Spinal cord (tissue), 10 donors: Measurements from ENCODE around the gene ADAM19. TPM values are rescaled to one million over a fixed set of nuclear protein-coding genes. Genes with fewer than 3 reads are reported as not detected.

Experiments
- DNase-seq, 6 donors: peaks; one replicate each; pipeline versions ENCODE4 v3.0.0 to v3.0.0-alpha.2; 2013 to 2015; ENCODE audit warnings: low spot score in 6 of 6, low read depth in 4 of 6
- H3K27ac ChIP-seq: one replicate; pipeline ENCODE4 v1.5.1; 2013; ENCODE audit warnings: low read depth, low read length, control low read depth
- H3K27me3 ChIP-seq: one replicate; pipeline ENCODE4 v1.6.1; 2013; ENCODE audit warnings: low read length; ENCODE audit not compliant: control insufficient read depth, insufficient read depth
- H3K36me3 ChIP-seq: one replicate; pipeline ENCODE4 v1.6.1; 2013; ENCODE audit warnings: low read length; ENCODE audit not compliant: control insufficient read depth, insufficient read depth
- H3K4me1 ChIP-seq: one replicate; pipeline ENCODE4 v1.6.1; 2013; ENCODE audit warnings: low read length; ENCODE audit not compliant: control insufficient read depth, insufficient read depth
- H3K4me3 ChIP-seq: one replicate; pipeline ENCODE4 v1.5.1; 2013; ENCODE audit warnings: low read depth, low read length, control low read depth
- H3K9me3 ChIP-seq: one replicate; pipeline ENCODE4 v1.6.1; 2013; ENCODE audit warnings: low read length; ENCODE audit not compliant: control insufficient read depth, insufficient read depth
- WGBS: methylation state at CpG from one replicate; pipeline ENCODE4 v1.1.5; 2013; ENCODE audit warnings: missing lambda C conversion rate; ENCODE audit not compliant: insufficient coverage; 5-methylcytosine and 5-hydroxymethylcytosine counted together
- polyA plus RNA-seq, 2 donors: library from polyadenylated mRNA; unstranded; fragments of 120-200 nt; gene quantifications; one replicate each; pipeline ENCODE4 v1.2.1, GENCODE V29; 2013; ENCODE audit not compliant: insufficient read length in 2 of 2
- total RNA-seq, 2 donors: library from RNA; depleted of rRNA in 1 of 2; stranded (reverse); fragments of 120-200 nt in 1 of 2; fragments of >200 nt in 1 of 2; gene quantifications; one replicate each; pipeline versions ENCODE4 v1.2.3 to v1.2.4, GENCODE V29; 2013 to 2014
- donor health status: healthy.

ADAM19 gene
- total and polyA plus RNA-seq, 4 donors, result 11.7 to 16.2 (median 15.8) TPM

GRCh38 chr5:157471709-157472108 lies 103.9 kb downstream of the ADAM19 start:
- WGBS, result no CpG with 5 or more reads among the region's 1 CpG
- H3K4me3 ChIP-seq, result no peak overlapping the region
- no peaks in the 10 kb centered on the region for H3K9me3 ChIP-seq
- H3K4me1 ChIP-seq, result no peaks in the 10 kb centered on the region
- no peak overlapping the region for H3K27ac ChIP-seq
- no peaks in the 10 kb centered on the region for H3K27me3 ChIP-seq
- H3K36me3 ChIP-seq, result no peaks in the 10 kb centered on the region
- no peak for DNase-seq

- no peak overlapping the region for H3K27ac ChIP-seq
- DNase-seq, result peak in 1 of 6 donors; percentile 78
Observed at GRCh38 chr5:157470631-157471030, 104.9 kb downstream of the ADAM19 start.

GRCh38 chr5:157469687-157470086 lies 105.9 kb downstream of the ADAM19 start:
- no peak overlapping the region for H3K27ac ChIP-seq

More at GRCh38 chr5:157470631-157471030, 104.9 kb downstream of the ADAM19 start:
- no peak overlapping the region for H3K4me3 ChIP-seq
- H3K4me1 ChIP-seq, result no peaks in the 10 kb centered on the region
- no peaks in the 10 kb centered on the region for H3K36me3 ChIP-seq
- WGBS, result no CpG with 5 or more reads among the region's 1 CpG
- H3K9me3 ChIP-seq, result no peaks in the 10 kb centered on the region
- no peaks in the 10 kb centered on the region for H3K27me3 ChIP-seq

GRCh38 chr5:157469073-157469472 lies 106.5 kb downstream of the ADAM19 start:
- H3K27me3 ChIP-seq, result no peaks in the 10 kb centered on the region
- H3K4me1 ChIP-seq, result no peaks in the 10 kb centered on the region
- H3K4me3 ChIP-seq, result no peak overlapping the region
- no peak overlapping the region for H3K27ac ChIP-seq
- no peak for DNase-seq
- no peaks in the 10 kb centered on the region for H3K9me3 ChIP-seq
- WGBS, result 100% methylated on average over 3 of the region's 7 CpGs
- no peaks in the 10 kb centered on the region for H3K36me3 ChIP-seq

More at GRCh38 chr5:157469687-157470086, 105.9 kb downstream of the ADAM19 start:
- no peaks in the 10 kb centered on the region for H3K9me3 ChIP-seq
- WGBS, result 80% methylated on average over 1 of the region's 7 CpGs
- peak in 1 of 6 donors; percentile 45 for DNase-seq
- H3K4me3 ChIP-seq, result no peak overlapping the region
- H3K4me1 ChIP-seq, result no peaks in the 10 kb centered on the region
- H3K36me3 ChIP-seq, result no peaks in the 10 kb centered on the region
- H3K27me3 ChIP-seq, result no peaks in the 10 kb centered on the region

- Histone ChIP-seq H3K27me3 (no peaks in the 10 kb centered on the region), H3K36me3 (no peaks in the 10 kb centered on the region), H3K9me3 (no peaks in the 10 kb centered on the region), H3K4me1 (no peaks in the 10 kb centered on the region), H3K27ac (no peak overlapping the region), H3K4me3 (no peak overlapping the region)
- DNase-seq, result no peak
- WGBS, result 91% methylated on average over 13 of the region's 13 CpGs
Observed at GRCh38 chr5:157468293-157468965, 107.1 kb downstream of the ADAM19 start.

GRCh38 chr5:157464519-157465171 lies 110.9 kb downstream of the ADAM19 start:
- H3K27me3 ChIP-seq, result peaks cover 22% of the 10 kb centered on the region
- no peak overlapping the region for H3K4me3 ChIP-seq
- H3K27ac ChIP-seq, result no peak overlapping the region
- DNase-seq, result no peak
- no peaks in the 10 kb centered on the region for H3K9me3 ChIP-seq
- WGBS, result 32% methylated on average over 4 of the region's 4 CpGs
- H3K4me1 ChIP-seq, result peaks cover 8% of the 10 kb centered on the region
- no peaks in the 10 kb centered on the region for H3K36me3 ChIP-seq

GRCh38 chr5:157463621-157464518 lies 111.7 kb downstream of the ADAM19 start:
- peaks cover 10% of the 10 kb centered on the region for H3K4me1 ChIP-seq

GRCh38 chr5:157463081-157463480 lies 112.5 kb downstream of the ADAM19 start:
- Histone ChIP-seq H3K27me3 (peaks cover 22% of the 10 kb centered on the region), H3K9me3 (no peaks in the 10 kb centered on the region), H3K4me1 (peaks cover 10% of the 10 kb centered on the region), H3K36me3 (no peaks in the 10 kb centered on the region), H3K27ac (no peak overlapping the region), H3K4me3 (no peak overlapping the region)
- DNase-seq, result no peak
- 91% methylated on average over 8 of the region's 8 CpGs for WGBS

More at GRCh38 chr5:157463621-157464518, 111.7 kb downstream of the ADAM19 start:
- H3K9me3 ChIP-seq, result no peaks in the 10 kb centered on the region
- peak in 2 of 6 donors; percentile 24 to 27 for DNase-seq
- no peaks in the 10 kb centered on the region for H3K36me3 ChIP-seq
- peaks cover 22% of the 10 kb centered on the region for H3K27me3 ChIP-seq
- 27% methylated on average over 6 of the region's 9 CpGs for WGBS
- no peak overlapping the region for H3K27ac ChIP-seq
- H3K4me3 ChIP-seq, result no peak overlapping the region

GRCh38 chr5:157460921-157461792 lies 114.4 kb downstream of the ADAM19 start:
- no peaks in the 10 kb centered on the region for H3K9me3 ChIP-seq
- peaks cover 13% of the 10 kb centered on the region for H3K4me1 ChIP-seq
- peaks cover 22% of the 10 kb centered on the region for H3K27me3 ChIP-seq
- no peaks in the 10 kb centered on the region for H3K36me3 ChIP-seq
- no peak for DNase-seq
- no peak overlapping the region for H3K27ac ChIP-seq
- 92% methylated on average over 4 of the region's 4 CpGs for WGBS
- H3K4me3 ChIP-seq, result no peak overlapping the region
